ENCODE results near the gene SCNN1B. TPM values are rescaled to one million over a fixed set of nuclear protein-coding genes. Genes with fewer than 3 reads are reported as not detected.
A peak's percentile ranks its signal among the peaks of the same experiment; 100 is the strongest.
"Not testable (repeated sequence)": the region's sequence is repeated elsewhere in the genome, so short reads cannot be mapped to it uniquely, and the experiment has no call there.

The SCNN1B gene
- polyA plus RNA-seq, 6 donors from 2014 or later: not detected

DNA sequence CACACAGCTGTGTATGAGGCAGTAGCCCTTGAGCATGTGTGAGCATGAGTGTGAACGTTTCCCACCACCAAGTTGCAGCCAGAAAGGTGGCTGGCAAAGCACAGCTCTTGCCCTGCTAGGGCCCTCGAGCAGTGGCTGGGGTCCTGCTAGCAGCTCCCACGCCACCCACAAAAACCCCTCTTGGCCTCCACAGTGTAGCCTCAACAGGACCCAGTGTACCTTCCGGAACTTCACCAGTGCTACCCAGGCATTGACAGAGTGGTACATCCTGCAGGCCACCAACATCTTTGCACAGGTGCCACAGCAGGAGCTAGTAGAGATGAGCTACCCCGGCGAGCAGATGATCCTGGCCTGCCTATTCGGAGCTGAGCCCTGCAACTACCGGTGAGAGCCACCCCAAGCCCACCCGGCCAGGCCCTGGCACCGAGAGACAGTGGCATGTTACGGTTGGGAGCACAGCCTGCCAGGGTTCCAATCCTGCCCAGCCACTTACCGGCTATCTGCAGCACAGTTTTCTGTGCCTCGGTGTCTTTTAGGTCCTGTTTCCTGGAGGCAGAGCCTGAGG is 53.1 kb downstream of the SCNN1B start:
- Mint-ChIP-seq H3K36me3 (peaks cover 0 to 9% of the 10 kb centered on the region in 2 donors), H3K4me3 (no peak overlapping the region), H3K27me3 (peaks cover 0 to 40% (median 25%) of the 10 kb centered on the region in 3 donors), H3K4me1 (no peaks in the 10 kb centered on the region), H3K27ac (no peak overlapping the region), H3K9me3 (peaks cover 0 to 17% (median 9%) of the 10 kb centered on the region in 7 donors)
- DNase-seq (no peak), ATAC-seq (ENCODE audit: low read depth in 2 of 2) (no peak)

DNA sequence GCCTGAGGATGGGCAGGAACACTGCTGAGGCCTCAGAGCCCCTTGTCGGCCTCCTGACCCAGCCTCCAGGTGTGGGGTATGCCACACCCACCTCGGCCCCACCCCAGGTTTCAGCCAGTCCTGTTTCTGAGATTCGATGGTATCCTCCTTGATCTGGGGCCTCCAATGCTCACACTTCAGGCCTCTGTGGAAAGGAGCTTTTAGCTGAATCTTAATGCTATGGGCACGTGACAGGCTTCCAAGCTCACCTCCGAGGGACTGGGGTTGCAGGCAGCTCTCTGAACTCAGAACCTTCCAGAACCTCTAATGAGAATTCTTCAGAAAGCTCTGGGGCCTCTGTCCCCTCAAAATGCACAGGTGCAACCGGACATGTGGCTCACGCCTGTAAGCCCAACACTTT is 54.8 kb downstream of the SCNN1B start:
- H3K27ac Mint-ChIP-seq: no peak overlapping the region
- peaks cover 0 to 16% (median 8%) of the 10 kb centered on the region in 7 donors for H3K9me3 Mint-ChIP-seq
- H3K27me3 Mint-ChIP-seq: peaks cover 0 to 25% (median 25%) of the 10 kb centered on the region in 3 donors

DNA sequence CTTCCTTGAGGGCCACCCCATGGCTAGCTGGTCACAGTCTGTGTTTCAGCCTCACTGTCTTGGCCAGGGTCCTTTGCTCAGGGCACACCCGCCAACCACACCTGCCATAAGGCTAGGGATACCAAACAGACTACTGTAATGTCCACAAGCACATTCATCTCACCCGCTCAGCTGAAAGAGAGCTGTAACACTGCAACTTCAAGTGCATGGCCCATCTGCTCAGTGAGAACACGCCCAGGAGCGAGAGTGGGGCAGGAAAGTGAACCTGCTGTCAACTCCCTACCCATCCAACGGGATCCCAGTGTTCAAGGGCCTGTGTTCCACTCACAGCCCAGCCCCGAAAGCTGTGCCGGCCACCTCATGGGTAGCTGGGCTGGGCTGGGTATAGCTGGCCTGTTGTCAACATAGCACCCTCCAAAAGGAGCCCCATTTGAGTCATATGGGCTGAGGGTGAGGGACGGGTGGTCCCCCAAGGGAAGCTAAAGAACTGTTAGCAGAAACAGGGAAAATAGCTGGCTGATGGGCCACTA is 55.7 kb downstream of the SCNN1B start:
- H3K4me1 Mint-ChIP-seq: no peaks in the 10 kb centered on the region
- no peak for ATAC-seq (ENCODE audit: low read depth in 2 of 2)

More for the DNA sequence above, 54.8 kb downstream of the SCNN1B start:
- ATAC-seq (ENCODE audit: low read depth in 2 of 2): no peak
- no peak for DNase-seq
- H3K4me1 Mint-ChIP-seq: no peaks in the 10 kb centered on the region
- H3K4me3 Mint-ChIP-seq: no peak overlapping the region
- H3K36me3 Mint-ChIP-seq: peaks cover 0 to 8% of the 10 kb centered on the region in 2 donors

DNA sequence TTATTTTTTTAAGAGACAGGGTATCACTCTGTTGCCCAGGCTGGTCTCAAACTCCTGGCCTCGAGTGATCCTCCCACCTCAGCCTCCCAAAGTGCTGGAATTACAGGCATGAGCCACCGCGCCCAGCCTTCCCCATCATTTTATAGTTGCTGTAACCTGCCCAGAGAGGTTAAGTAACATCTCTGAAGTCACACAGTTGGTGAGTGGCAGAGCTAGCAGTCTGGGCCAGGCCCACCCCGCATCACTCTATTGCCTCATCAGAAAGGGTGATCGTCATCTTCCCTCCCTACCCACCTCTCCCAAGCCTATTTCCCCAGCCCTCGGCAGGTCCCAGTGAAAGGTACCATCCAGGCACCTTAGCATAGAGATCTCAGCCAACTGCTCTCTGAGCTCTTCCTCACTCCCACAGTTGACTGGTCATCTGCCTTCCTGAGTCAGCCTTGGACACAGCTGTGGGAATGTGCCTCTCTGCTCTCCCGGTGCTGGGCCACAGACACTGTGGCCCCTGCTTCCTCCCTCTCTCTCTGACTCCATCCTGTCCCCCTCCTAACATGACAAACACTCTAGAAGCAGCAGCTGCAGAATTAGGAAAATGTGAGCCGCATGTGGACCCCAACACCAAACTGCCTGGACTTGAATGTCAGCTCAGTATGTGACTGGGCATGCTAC is 57.1 kb downstream of the SCNN1B start:
- Mint-ChIP-seq H3K4me3 (no peak overlapping the region), H3K27me3 (peaks cover 0 to 19% (median 13%) of the 10 kb centered on the region in 3 donors), H3K27ac (no peak overlapping the region), H3K36me3 (no peaks in the 10 kb centered on the region), H3K9me3 (no peaks in the 10 kb centered on the region), H3K4me1 (no peaks in the 10 kb centered on the region)
- DNase-seq (no peak), ATAC-seq (ENCODE audit: low read depth in 2 of 2) (no peak)

More for the DNA sequence above, 55.7 kb downstream of the SCNN1B start:
- peaks cover 0 to 7% (median 0%) of the 10 kb centered on the region in 7 donors for H3K9me3 Mint-ChIP-seq
- H3K36me3 Mint-ChIP-seq: no peaks in the 10 kb centered on the region
- H3K27me3 Mint-ChIP-seq: peaks cover 0 to 25% (median 17%) of the 10 kb centered on the region in 3 donors
- no peak overlapping the region for H3K4me3 Mint-ChIP-seq
- no peak for DNase-seq
- no peak overlapping the region for H3K27ac Mint-ChIP-seq

DNA sequence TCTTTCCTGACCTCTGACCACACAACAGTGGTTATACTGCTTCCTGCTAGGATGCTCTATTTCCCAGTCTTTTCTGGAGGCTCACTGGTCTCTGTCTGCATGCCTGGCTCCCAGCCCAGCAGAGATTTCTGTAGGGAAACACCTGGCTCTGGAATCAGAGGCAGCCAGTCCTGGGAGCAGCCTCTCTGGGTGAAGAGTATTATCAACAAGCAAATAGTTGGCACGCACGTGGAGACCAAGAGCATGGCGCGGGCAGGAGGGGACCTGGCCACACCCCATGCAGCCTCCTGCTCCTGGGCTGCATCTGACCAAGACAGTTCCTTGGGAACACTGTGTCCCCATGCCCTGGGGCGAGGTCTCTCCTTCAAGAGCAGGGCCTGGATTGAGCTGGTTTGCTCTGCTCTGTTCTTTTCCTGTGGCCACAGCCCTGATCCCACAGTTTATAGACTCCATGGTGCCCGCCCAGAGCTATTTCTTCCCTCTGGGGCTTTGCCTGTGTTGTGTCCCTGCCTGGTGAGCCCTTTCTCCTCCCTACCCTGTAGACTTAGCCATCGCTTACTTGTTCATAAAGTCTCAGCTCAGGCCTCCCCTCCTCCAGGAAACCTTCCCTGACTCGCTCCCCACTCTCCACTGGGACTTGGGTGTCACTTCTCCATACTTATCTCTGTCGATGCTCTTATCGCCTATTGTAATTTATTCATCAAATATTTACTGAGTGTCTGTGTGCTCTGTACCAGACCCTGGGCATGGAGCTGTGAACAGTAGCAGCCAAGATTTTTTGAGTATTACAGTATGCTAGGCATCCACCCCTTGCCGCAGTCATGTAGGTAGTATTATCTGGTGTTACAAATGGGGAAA is 60.6 kb downstream of the SCNN1B start:
- H3K9me3 Mint-ChIP-seq: no peaks in the 10 kb centered on the region
- no peak overlapping the region for H3K4me3 Mint-ChIP-seq
- peaks cover 0 to 4% (median 0%) of the 10 kb centered on the region in 3 donors for H3K4me1 Mint-ChIP-seq
- ATAC-seq (ENCODE audit: low read depth in 2 of 2) (no peak), DNase-seq (no peak)
- H3K36me3 Mint-ChIP-seq: no peaks in the 10 kb centered on the region
- peaks cover 0 to 11% (median 8%) of the 10 kb centered on the region in 3 donors for H3K27me3 Mint-ChIP-seq
- no peak overlapping the region for H3K27ac Mint-ChIP-seq

DNA sequence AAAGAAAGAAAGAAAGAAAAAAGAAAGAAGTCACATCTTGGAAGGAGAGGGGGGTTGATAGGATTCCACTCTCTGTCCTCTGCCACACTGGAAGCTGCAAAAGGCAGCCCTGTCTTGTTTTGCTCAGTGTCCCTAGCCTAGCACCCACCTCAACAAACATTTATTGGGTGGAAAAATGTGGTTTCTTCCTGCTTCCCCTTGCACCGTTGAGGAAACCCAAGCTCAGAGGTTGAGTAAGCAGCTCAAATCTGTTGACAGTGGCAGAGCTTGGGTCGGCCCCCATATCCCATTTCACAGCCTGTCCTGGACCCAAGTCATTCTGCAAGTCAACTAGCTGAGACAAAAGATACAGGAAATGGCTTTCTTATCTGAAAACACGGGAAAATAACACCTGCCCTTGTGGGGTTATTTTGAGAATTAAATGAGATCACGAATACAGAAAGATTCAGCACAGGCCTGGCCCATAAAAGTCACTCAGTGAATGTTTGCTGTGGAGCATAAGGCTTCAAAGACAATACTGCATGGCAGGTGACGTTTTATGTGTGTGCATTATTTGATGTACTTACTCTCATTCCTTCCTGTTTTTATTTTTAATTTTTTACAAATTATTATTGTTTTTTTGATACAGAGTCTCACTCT is 63.6 kb downstream of the SCNN1B start:
- Mint-ChIP-seq H3K4me1 (peaks cover 0 to 4% (median 0%) of the 10 kb centered on the region in 3 donors), H3K27ac (no peak overlapping the region), H3K27me3 (peaks cover 3 to 13% (median 7%) of the 10 kb centered on the region in 3 donors), H3K9me3 (peaks cover 0 to 3% (median 0%) of the 10 kb centered on the region in 7 donors), H3K36me3 (no peaks in the 10 kb centered on the region), H3K4me3 (no peak overlapping the region)
- ATAC-seq (ENCODE audit: low read depth in 2 of 2) (no peak), DNase-seq (no peak)

DNA sequence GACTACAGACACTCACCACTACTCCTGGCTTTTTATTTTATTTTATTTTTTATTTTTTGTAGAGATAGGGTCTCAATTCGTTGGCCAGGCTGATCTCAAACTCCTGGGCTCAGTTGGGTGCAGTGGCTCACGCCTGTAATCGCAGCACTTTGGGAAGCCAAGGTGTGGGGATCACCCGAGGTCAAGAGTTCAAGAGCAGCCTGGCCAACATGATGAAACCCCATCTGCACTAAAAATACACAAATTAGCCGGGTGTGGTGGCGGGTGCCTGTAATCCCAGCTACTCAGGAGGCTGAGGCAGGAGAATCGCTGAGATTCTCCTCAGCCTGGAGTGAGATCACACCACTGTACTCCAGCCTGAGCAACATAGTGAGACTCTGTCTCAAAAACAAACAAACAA is 64.2 kb downstream of the SCNN1B start:
- not testable (repeated sequence) for DNase-seq; H3K4me3 Mint-ChIP-seq; H3K27ac Mint-ChIP-seq; H3K9me3 Mint-ChIP-seq; ATAC-seq (ENCODE audit: low read depth in 2 of 2); H3K36me3 Mint-ChIP-seq; H3K4me1 Mint-ChIP-seq
- H3K27me3 Mint-ChIP-seq: peaks cover 3 to 15% (median 11%) of the 10 kb centered on the region in 3 donors

DNA sequence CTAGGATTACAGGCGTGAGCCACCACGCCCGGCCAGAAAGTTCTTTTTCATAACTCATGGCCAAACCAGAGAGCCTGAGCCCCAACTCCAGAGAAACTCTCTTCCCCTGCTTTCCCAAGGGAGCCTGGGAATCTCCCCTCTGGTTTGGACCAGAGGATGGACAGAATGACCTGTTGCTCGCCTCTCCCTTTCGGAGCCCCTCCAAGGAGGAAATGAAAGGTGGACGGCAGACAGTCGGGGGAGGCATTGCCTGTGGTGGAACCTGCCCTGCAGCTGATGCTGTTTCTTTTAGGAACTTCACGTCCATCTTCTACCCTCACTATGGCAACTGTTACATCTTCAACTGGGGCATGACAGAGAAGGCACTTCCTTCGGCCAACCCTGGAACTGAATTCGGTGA is 65.5 kb downstream of the SCNN1B start:
- Mint-ChIP-seq H3K36me3 (no peaks in the 10 kb centered on the region), H3K27me3 (peaks cover 3 to 15% (median 11%) of the 10 kb centered on the region in 3 donors), H3K27ac (no peak overlapping the region), H3K4me1 (peaks cover 0 to 4% (median 0%) of the 10 kb centered on the region in 3 donors), H3K4me3 (no peak overlapping the region), H3K9me3 (peaks cover 0 to 3% (median 0%) of the 10 kb centered on the region in 7 donors)
- DNase-seq: no peak
- ATAC-seq (ENCODE audit: low read depth in 2 of 2): no peak

DNA sequence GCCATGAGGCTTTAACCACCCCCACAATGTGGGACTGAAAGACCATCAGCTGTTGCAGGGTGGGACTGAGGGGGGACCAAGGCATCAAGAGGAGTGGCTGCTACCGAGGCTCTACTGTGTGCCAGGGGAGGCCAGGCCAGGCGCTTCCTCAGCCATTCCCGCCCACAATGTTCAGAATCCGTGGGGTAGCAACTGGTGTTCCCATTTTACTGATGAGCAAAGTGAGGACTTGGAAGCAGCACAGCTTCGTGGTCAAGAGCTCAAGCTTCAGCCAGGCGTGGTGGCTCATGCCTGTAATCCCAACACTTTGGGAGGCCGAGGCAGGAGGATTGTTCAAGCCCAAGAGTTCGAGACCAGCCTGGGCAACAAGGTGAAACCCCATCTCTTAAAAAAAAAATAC is 65.9 kb downstream of the SCNN1B start:
- H3K4me3 Mint-ChIP-seq: no peak overlapping the region
- H3K27me3 Mint-ChIP-seq: peaks cover 3 to 15% (median 11%) of the 10 kb centered on the region in 3 donors
- no peaks in the 10 kb centered on the region for H3K36me3 Mint-ChIP-seq
- H3K9me3 Mint-ChIP-seq: peaks cover 0 to 3% (median 0%) of the 10 kb centered on the region in 7 donors
- peaks cover 0 to 4% (median 0%) of the 10 kb centered on the region in 3 donors for H3K4me1 Mint-ChIP-seq
- no peak for ATAC-seq (ENCODE audit: low read depth in 2 of 2)
- DNase-seq: no peak
- peak overlapping the region in 1 of 6 donors; percentile 22 for H3K27ac Mint-ChIP-seq

DNA sequence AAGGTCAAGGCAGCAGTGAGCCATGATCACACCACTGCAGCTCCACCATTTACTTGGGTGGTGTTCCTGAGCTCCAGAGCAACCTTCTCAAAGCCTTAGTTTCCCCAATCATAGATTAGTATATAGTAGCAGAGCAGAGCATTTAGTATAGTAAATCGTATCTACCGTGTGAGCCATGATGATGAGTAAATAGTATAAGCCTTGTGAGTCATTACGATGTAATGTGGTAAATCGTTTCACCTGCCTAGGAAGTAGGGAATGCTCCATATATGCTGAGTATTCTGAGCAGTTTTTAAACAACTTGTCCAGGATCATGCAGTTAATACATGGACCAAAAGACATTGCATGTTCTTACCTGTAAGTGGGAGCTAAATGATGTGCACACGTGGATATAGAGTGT is 66.4 kb downstream of the SCNN1B start:
- peaks cover 0 to 3% (median 0%) of the 10 kb centered on the region in 7 donors for H3K9me3 Mint-ChIP-seq
- no peak for DNase-seq
- H3K27ac Mint-ChIP-seq: no peak overlapping the region
- H3K27me3 Mint-ChIP-seq: peaks cover 3 to 19% (median 16%) of the 10 kb centered on the region in 3 donors
- H3K4me3 Mint-ChIP-seq: no peak overlapping the region
- no peak for ATAC-seq (ENCODE audit: low read depth in 2 of 2)
- peaks cover 0 to 4% (median 0%) of the 10 kb centered on the region in 3 donors for H3K4me1 Mint-ChIP-seq
- no peaks in the 10 kb centered on the region for H3K36me3 Mint-ChIP-seq

DNA sequence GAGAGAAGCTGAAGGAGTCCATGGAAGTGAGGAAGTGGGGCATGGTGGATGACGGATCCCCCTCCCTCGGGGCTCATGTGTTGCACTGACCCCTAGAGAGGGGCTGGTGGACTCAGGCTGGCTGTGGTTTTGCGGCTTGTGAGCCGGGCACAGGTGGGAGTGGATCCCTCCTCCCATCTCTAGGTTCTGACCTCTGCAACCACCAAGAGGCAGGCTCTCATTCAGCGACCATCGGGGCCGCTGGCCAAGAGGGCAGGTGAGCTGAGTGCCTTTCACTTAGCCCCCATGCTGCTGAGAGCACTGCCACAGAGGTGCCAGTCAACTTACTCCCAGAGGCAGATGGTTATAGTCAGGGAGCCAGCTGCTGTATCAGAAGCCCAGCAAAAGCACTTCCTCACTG is 67.3 kb downstream of the SCNN1B start:
- Mint-ChIP-seq H3K4me1 (peaks cover 0 to 4% (median 0%) of the 10 kb centered on the region in 3 donors), H3K27me3 (peaks cover 3 to 20% (median 18%) of the 10 kb centered on the region in 3 donors), H3K4me3 (no peak overlapping the region), H3K9me3 (peaks cover 0 to 3% (median 0%) of the 10 kb centered on the region in 7 donors), H3K27ac (no peak overlapping the region), H3K36me3 (no peaks in the 10 kb centered on the region)
- DNase-seq (no peak), ATAC-seq (ENCODE audit: low read depth in 2 of 2) (no peak)

DNA sequence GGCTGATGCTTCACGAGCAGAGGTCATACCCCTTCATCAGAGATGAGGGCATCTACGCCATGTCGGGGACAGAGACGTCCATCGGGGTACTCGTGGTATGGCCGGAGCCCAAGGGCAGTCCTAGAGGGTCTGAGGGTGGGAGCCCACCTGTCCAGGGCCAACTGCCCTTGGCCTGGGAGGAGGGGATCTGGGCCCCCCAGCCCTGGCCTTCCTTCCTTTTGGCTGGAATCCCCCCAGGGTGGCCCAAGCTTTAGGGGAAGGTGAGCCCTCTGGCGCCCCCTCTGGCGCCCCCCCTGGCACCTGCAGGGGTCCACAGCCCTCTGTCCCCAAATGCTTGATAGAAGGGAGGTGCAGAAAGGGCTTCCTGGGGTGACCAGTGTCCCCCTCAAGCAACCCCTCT is 69.3 kb downstream of the SCNN1B start:
- no peak overlapping the region for H3K27ac Mint-ChIP-seq
- H3K4me1 Mint-ChIP-seq: no peaks in the 10 kb centered on the region
- ATAC-seq (ENCODE audit: low read depth in 2 of 2) (no peak), DNase-seq (no peak)
- H3K4me3 Mint-ChIP-seq: no peak overlapping the region
- peaks cover 0 to 3% (median 0%) of the 10 kb centered on the region in 7 donors for H3K9me3 Mint-ChIP-seq
- no peaks in the 10 kb centered on the region for H3K36me3 Mint-ChIP-seq
- peaks cover 3 to 20% (median 17%) of the 10 kb centered on the region in 3 donors for H3K27me3 Mint-ChIP-seq
